Posterior cingulate gyrus (tissue), 11 donors: ENCODE results near the gene GAL.

Experiments
- DNase-seq, 10 donors: peaks; one replicate each; pipeline versions ENCODE4 v3.0.0 to v3.0.0-alpha.2; 2020 to 2021; ENCODE audit warnings: mixed read lengths in 3 of 10
- intact Hi-C: fragments of 100-400 bp; cut with DNase I; formaldehyde crosslinking; loops from one replicate; pipeline ENCODE4 v1.15.1; 2023

GAL gene

GRCh38 chr11:68695531-68695930, 11.2 kb downstream of the GAL start:
- no peak for DNase-seq
- intact Hi-C loops, result no loop called here

GRCh38 chr11:68698993-68699392, 14.6 kb downstream of the GAL start:
- intact Hi-C loops, result no loop called here
- no peak for DNase-seq

- intact Hi-C loops, result no loop called here
- DNase-seq, result no peak
These were observed 20.5 kb downstream of the GAL start for GRCh38 chr11:68704887-68705286.

- intact Hi-C loops, result no loop called here
- no peak for DNase-seq
These were observed 23.2 kb downstream of the GAL start for GRCh38 chr11:68707527-68707926.

- DNase-seq, result no peak
These were observed 24.7 kb downstream of the GAL start for GRCh38 chr11:68709062-68709461.

GRCh38 chr11:68710409-68710808, 26.1 kb downstream of the GAL start:
- intact Hi-C loops, result no loop called here
- DNase-seq, result no peak

More at GRCh38 chr11:68709062-68709461, 24.7 kb downstream of the GAL start:
- intact Hi-C loops, result no loop called here

GRCh38 chr11:68711114-68711513, 26.8 kb downstream of the GAL start:
- no peak for DNase-seq
- intact Hi-C loops, result no loop called here

- DNase-seq, result peak in 3 of 10 donors; percentile 19 to 75 (median 28)
- intact Hi-C loops, result no loop called here
These were observed 29.9 kb downstream of the GAL start for GRCh38 chr11:68714060-68714856.

GRCh38 chr11:68715456-68716122, 31.2 kb downstream of the GAL start:
- intact Hi-C loops, result no loop called here
- no peak for DNase-seq

GRCh38 chr11:68721075-68721474, 36.7 kb downstream of the GAL start:
- intact Hi-C loops, result no loop called here
- no peak for DNase-seq

GRCh38 chr11:68722143-68722542, 37.8 kb downstream of the GAL start:
- no peak for DNase-seq
- intact Hi-C loops, result no loop called here

- intact Hi-C loops, result no loop called here
- DNase-seq, result no peak
These were observed 39.9 kb downstream of the GAL start for GRCh38 chr11:68724293-68724692.

GRCh38 chr11:68727783-68728182, 43.4 kb downstream of the GAL start:
- intact Hi-C loops, result no loop called here
- DNase-seq, result no peak

GRCh38 chr11:68734111-68734510, 49.8 kb downstream of the GAL start:
- intact Hi-C loops, result no loop called here
- DNase-seq, result no peak

- intact Hi-C loops, result no loop called here
- DNase-seq, result no peak
These were observed 50.8 kb downstream of the GAL start for GRCh38 chr11:68735125-68735524.

GRCh38 chr11:68735646-68736045, 51.3 kb downstream of the GAL start:
- DNase-seq, result no peak
- intact Hi-C loops, result no loop called here
